ENCODE measurements around the gene HMGXB4. TPM values are rescaled to one million over a fixed set of nuclear protein-coding genes. Genes with fewer than 3 reads are reported as not detected.

HMGXB4 gene
- total and polyA plus RNA-seq, 2 experiments from 2014 or later: 34.7 to 64.9 TPM

- Histone ChIP-seq H2AFZ (no peak overlapping the region), H3K36me3 (ENCODE audit: insufficient read depth) (no peaks in the 10 kb centered on the region), H3K27ac (ENCODE audit: low read depth) (no peak overlapping the region), H3K4me3 (no peak overlapping the region), H3K4me1 (ENCODE audit: insufficient read depth) (no peaks in the 10 kb centered on the region), H3K79me2 (replicated peaks; ENCODE audit: insufficient read depth) (no peaks in the 10 kb centered on the region), H4K20me1 (replicated peaks; ENCODE audit: insufficient read depth) (no peaks in the 10 kb centered on the region), H3K27me3 (ENCODE audit: insufficient read depth) (no peaks in the 10 kb centered on the region), H3K9me2 (ENCODE audit: insufficient read depth) (no peaks in the 10 kb centered on the region), H3F3A (replicated peaks; ENCODE audit: low read depth) (no peaks in the 10 kb centered on the region), H3K4me2 (no peak overlapping the region)
- ATAC-seq (no peak), DNase-seq (ENCODE audit: low spot score) (no peak)
- no peak overlapping the region for H3K27ac Mint-ChIP-seq
- H3K4me3 Mint-ChIP-seq: no peak overlapping the region
- no peaks in the 10 kb centered on the region for H3K9me3 Mint-ChIP-seq
- peaks cover 11% of the 10 kb centered on the region for H3K27me3 Mint-ChIP-seq (ENCODE audit: insufficient read depth, low read depth, poor library complexity)
- H3K36me3 Mint-ChIP-seq (ENCODE audit: low read depth): peaks cover 14% of the 10 kb centered on the region; the same call in 2 of the 3 replicates
- TF ChIP-seq, protein P1, sequence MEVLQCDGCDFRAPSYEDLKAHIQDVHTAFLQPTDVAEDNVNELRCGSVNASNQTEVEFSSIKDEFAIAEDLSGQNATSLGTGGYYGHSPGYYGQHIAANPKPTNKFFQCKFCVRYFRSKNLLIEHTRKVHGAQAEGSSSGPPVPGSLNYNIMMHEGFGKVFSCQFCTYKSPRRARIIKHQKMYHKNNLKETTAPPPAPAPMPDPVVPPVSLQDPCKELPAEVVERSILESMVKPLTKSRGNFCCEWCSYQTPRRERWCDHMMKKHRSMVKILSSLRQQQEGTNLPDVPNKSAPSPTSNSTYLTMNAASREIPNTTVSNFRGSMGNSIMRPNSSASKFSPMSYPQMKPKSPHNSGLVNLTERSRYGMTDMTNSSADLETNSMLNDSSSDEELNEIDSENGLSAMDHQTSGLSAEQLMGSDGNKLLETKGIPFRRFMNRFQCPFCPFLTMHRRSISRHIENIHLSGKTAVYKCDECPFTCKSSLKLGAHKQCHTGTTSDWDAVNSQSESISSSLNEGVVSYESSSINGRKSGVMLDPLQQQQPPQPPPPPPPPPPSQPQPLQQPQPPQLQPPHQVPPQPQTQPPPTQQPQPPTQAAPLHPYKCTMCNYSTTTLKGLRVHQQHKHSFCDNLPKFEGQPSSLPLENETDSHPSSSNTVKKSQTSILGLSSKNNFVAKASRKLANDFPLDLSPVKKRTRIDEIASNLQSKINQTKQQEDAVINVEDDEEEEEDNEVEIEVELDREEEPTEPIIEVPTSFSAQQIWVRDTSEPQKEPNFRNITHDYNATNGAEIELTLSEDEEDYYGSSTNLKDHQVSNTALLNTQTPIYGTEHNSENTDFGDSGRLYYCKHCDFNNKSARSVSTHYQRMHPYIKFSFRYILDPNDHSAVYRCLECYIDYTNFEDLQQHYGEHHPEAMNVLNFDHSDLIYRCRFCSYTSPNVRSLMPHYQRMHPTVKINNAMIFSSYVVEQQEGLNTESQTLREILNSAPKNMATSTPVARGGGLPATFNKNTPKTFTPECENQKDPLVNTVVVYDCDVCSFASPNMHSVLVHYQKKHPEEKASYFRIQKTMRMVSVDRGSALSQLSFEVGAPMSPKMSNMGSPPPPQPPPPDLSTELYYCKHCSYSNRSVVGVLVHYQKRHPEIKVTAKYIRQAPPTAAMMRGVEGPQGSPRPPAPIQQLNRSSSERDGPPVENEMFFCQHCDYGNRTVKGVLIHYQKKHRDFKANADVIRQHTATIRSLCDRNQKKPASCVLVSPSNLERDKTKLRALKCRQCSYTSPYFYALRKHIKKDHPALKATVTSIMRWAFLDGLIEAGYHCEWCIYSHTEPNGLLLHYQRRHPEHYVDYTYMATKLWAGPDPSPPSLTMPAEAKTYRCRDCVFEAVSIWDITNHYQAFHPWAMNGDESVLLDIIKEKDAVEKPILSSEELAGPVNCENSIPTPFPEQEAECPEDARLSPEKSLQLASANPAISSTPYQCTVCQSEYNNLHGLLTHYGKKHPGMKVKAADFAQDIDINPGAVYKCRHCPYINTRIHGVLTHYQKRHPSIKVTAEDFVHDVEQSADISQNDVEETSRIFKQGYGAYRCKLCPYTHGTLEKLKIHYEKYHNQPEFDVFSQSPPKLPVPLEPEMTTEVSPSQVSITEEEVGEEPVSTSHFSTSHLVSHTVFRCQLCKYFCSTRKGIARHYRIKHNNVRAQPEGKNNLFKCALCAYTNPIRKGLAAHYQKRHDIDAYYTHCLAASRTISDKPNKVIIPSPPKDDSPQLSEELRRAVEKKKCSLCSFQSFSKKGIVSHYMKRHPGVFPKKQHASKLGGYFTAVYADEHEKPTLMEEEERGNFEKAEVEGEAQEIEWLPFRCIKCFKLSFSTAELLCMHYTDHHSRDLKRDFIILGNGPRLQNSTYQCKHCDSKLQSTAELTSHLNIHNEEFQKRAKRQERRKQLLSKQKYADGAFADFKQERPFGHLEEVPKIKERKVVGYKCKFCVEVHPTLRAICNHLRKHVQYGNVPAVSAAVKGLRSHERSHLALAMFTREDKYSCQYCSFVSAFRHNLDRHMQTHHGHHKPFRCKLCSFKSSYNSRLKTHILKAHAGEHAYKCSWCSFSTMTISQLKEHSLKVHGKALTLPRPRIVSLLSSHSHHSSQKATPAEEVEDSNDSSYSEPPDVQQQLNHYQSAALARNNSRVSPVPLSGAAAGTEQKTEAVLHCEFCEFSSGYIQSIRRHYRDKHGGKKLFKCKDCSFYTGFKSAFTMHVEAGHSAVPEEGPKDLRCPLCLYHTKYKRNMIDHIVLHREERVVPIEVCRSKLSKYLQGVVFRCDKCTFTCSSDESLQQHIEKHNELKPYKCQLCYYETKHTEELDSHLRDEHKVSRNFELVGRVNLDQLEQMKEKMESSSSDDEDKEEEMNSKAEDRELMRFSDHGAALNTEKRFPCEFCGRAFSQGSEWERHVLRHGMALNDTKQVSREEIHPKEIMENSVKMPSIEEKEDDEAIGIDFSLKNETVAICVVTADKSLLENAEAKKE (CRISPR knock-in tag; IDR thresholded peaks at IDR 0.05): no peak
- no peak for TF ChIP-seq CTCF (conservative IDR thresholded peaks at IDR 0.05; ENCODE audit: low read depth in 2 of 2)
- no peak for TF ChIP-seq ETS1 (IDR thresholded peaks at IDR 0.05)
- no peak for TF ChIP-seq ZNF114 (CRISPR knock-in tag; IDR thresholded peaks at IDR 0.05)
- peaks cover 5% of the 10 kb centered on the region; the same call in 2 of the 3 replicates for H3K4me1 Mint-ChIP-seq
These were observed 75.9 kb downstream of the HMGXB4 start for GRCh38 chr22:35333220-35333619.
